SJSA1 (cell line): Measurements from ENCODE around the gene BCL7B. TPM values are rescaled to one million over a fixed set of nuclear protein-coding genes. Genes with fewer than 3 reads are reported as not detected.
"Not testable (repeated sequence)": the region's sequence is repeated elsewhere in the genome, so short reads cannot be mapped to it uniquely, and the experiment has no call there.

Experiments
- DNase-seq, 2 experiments: peaks; one replicate each; pipeline ENCODE4 v3.0.0-alpha.2; 2015 to 2020; ENCODE audit warnings: low spot score in 2 of 2, low read depth in 1 of 2
- H3K27ac ChIP-seq: fragments of 250-450 bp; sonication (Bioruptor Pico); 2 replicates; pipeline ENCODE4 v1.5.1; 2020; ENCODE audit warnings: mild to moderate bottlenecking, moderate library complexity
- H3K27me3 ChIP-seq: fragments of 250-450 bp; sonication (Bioruptor Pico); replicated peaks from 2 replicates; pipeline ENCODE4 v1.5.1; 2020; ENCODE audit warnings: mild to moderate bottlenecking, moderate library complexity
- H3K36me3 ChIP-seq: fragments of 250-450 bp; sonication (Bioruptor Pico); 2 replicates; pipeline ENCODE4 v1.5.1; 2020; ENCODE audit warnings: mild to moderate bottlenecking
- H3K4me1 ChIP-seq: fragments of 250-450 bp; sonication (Bioruptor Pico); replicated peaks from 2 replicates; pipeline ENCODE4 v1.6.1; 2021; ENCODE audit warnings: mild to moderate bottlenecking
- H3K4me3 ChIP-seq: fragments of 250-450 bp; sonication (Bioruptor Pico); 2 replicates; pipeline ENCODE4 v1.5.1; 2020; ENCODE audit warnings: mild to moderate bottlenecking
- H3K9me3 ChIP-seq: fragments of 250-450 bp; sonication (Bioruptor Pico); replicated peaks from 2 replicates; pipeline ENCODE4 v1.5.1; 2020; ENCODE audit warnings: mild to moderate bottlenecking
- total RNA-seq: library from RNA; depleted of rRNA; stranded (reverse); fragments of >200 nt; shearing (Covaris generic); gene quantifications from 2 replicates; pipeline ENCODE4 v1.2.3, GENCODE V29; 2014

Gene BCL7B
- total RNA-seq, 1 experiment from 2014 or later = 20.5 TPM

DNA sequence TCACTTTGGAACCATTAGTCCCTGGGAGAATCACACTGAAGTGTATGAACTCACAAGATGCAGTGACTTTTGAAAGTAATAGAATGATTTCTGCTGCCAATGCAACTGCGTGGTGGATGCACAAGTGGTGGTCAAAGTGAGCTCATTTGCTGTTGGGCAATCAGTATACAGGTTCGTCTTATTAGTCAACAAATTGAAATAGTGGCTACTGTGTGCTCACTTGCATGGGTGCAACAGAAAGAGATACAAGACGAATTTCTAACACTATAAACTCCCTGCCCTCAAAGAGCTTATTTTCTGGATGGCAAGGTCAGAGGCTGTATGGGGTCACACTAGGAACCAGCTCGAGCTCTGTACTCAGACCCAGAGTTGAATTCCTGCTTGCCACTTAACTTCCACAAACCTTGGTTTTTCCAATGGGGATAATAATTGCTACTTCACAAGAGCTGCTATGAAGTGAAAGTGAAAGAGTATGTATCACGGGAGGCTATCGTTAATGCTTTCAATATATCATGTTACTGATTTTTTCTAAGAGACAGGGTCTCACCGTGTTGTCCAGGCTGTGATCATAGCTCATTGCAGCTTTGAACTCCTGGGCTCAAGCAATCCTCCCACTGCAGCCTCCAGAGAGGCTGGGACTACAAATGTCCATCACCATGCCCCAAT is 8.3 kb upstream of the BCL7B start:
- Histone ChIP-seq H3K9me3 (0 out of 2 replicates have a peak, but pooled peaks cover 2% of the 10 kb centered on the region), H3K27me3 (no peaks in the 10 kb centered on the region), H3K36me3 (peaks cover 22% of the 10 kb centered on the region), H3K27ac (no peak overlapping the region), H3K4me3 (peak overlapping the region; percentile 19), H3K4me1 (peaks cover 29% of the 10 kb centered on the region)
- no peak for DNase-seq

DNA sequence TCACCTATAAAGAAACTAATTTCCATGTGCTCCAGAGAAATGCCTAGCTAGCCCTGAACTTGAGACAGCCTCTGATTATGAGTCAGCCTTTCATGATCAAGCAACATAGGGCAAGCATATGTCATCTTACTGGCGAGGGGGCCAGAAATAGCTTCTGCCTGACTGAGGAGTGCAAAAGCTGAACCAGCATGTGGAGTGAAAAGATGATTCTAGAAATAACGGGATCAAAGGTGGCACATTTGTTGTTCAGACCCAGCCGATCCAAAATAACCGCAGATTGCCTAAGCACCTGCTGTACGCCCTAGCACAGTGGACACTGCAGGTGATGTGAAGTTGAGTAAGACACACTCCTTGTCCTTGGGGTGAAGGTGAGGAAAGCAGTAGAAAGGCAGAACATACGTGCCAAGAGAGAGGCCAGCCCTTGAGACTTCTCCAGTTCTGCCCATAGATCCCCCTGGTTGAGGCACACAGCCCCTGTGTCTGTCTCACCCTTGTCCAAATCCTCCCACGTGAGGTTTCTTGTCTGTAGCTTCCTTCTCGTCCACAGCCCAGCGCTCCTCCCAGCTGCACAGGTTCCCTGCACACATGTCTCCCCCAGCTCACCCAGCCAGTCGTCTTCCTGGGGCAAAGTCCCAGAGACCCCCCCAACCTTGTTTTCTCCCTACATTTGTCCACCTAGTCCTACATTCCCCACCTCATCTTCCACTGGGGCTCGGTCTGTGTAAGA is 2.8 kb upstream of the BCL7B start:
- H3K27ac ChIP-seq = no peak overlapping the region

DNA sequence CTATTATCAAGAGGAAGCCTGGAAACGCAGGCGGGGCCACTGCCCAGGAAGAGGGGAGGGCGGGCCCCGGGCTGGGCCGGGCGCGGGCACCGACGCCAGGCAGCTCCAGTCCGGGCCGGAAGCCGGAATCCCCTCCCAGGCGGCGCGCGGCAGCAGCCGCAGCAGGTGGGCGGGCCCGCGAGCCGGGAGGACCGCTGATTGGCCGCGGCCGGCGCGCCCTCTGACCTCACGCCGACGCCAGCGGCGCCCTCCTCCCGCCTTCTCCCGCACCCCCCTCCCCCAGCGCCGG is 438 bp downstream of the BCL7B start:
- Histone ChIP-seq H3K4me3 (peak overlapping the region; percentile 97), H3K27me3 (no peaks in the 10 kb centered on the region), H3K36me3 (peaks cover 36% of the 10 kb centered on the region), H3K27ac (peak overlapping the region; percentile 98), H3K9me3 (no peaks in the 10 kb centered on the region), H3K4me1 (peaks cover 27% of the 10 kb centered on the region)
- DNase-seq = peak; percentile 92 to 94

More for the DNA sequence above, 2.8 kb upstream of the BCL7B start:
- Histone ChIP-seq H3K4me3 (no peak overlapping the region), H3K9me3 (no peaks in the 10 kb centered on the region), H3K27me3 (no peaks in the 10 kb centered on the region), H3K36me3 (peaks cover 10% of the 10 kb centered on the region), H3K4me1 (peaks cover 37% of the 10 kb centered on the region)
- DNase-seq = no peak

DNA sequence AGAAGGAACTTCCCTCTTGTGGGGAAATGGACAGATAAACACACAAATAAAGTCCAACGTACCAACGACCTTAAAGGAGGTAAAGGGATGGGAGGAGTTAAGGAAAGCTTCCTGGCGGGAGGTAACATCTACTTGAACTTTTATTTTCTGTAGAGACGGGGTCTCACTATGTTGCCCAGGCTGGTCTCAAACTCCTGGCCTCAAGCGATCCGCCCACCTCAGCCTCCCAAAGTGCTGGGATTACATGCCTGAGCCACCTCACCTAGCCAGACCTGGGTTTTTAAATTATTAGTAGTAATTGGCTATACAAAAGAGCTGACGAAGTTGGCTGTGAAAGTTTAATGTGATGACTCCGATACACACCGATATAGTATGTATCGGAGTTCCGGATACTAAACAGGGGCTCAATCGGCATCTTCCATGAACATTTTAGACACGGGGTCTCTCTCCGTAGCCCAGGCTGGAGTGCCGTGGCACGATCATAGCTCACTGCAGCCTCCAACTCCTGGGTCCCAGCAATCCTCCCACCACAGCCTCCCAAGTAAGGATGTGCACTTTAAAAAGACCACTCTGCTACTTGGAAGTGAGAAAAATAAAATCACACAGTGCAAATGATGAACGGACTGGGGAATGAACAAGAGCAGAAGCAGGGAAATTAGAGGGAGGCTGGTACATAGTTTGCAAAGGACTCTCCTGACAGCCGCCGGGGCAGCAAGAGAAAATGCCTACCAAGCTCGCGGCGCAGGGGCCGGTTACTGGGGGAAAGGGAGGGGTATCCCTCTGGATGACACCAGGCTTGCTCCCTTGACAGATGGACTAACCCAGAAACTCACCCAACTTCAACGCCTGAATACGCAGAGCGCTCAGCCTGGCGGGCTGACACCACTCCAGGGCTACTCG is 1.0 kb downstream of the BCL7B start:
- Histone ChIP-seq H3K27me3 (no peaks in the 10 kb centered on the region), H3K4me1 (peaks cover 27% of the 10 kb centered on the region), H3K27ac (no peak overlapping the region; the same call in 1 of the 2 replicates), H3K9me3 (no peaks in the 10 kb centered on the region), H3K4me3 (peak overlapping the region; percentile 97), H3K36me3 (peaks cover 41% of the 10 kb centered on the region)
- no peak for DNase-seq

DNA sequence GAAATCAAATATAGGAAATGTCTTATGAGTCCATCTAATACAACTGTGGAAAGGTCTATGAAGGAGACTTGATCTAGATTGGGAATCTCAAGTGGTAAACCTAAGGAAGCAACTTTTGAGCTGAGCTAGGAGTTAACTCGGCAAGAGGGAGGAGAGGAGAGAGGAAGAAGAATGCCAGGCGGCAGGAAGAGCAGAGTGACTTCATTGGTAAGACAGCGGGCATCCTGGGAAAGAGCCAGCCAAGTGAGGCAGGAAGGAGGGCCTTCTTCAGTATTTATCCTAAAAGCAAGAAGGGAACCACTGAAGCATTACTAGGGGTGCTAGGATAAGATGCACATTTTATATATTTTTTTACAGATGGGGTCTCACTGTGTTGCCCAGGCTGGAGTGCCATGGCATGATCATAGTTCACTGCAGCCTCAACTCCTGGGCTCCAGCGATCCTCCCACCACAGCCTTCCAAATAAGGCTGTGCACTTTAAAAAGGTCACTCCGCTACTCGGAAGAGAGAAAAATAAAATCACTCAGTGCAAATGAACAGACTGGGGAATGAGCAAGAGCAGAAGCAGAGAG is 2.0 kb downstream of the BCL7B start:
- Histone ChIP-seq H3K36me3 (peaks cover 51% of the 10 kb centered on the region), H3K4me1 (peaks cover 27% of the 10 kb centered on the region), H3K27me3 (no peaks in the 10 kb centered on the region), H3K4me3 (no peak overlapping the region; the same call in 1 of the 2 replicates), H3K27ac (no peak overlapping the region), H3K9me3 (no peaks in the 10 kb centered on the region)
- DNase-seq = no peak

- H3K4me3 ChIP-seq, H3K9me3 ChIP-seq, H3K27ac ChIP-seq, H3K4me1 ChIP-seq, DNase-seq, H3K27me3 ChIP-seq: not testable (repeated sequence)
- H3K36me3 ChIP-seq = peaks cover 87% of the 10 kb centered on the region
These were observed 7.4 kb downstream of the BCL7B start for GRCh38 chr7:73550093-73550492.

- H3K9me3 ChIP-seq = no peaks in the 10 kb centered on the region
- H3K27me3 ChIP-seq = no peaks in the 10 kb centered on the region
- no peak overlapping the region for H3K4me3 ChIP-seq
- no peak overlapping the region for H3K27ac ChIP-seq
- DNase-seq = no peak
- peaks cover 78% of the 10 kb centered on the region for H3K36me3 ChIP-seq
- H3K4me1 ChIP-seq = no peaks in the 10 kb centered on the region
These were observed 8.3 kb downstream of the BCL7B start for GRCh38 chr7:73549176-73549575.

DNA sequence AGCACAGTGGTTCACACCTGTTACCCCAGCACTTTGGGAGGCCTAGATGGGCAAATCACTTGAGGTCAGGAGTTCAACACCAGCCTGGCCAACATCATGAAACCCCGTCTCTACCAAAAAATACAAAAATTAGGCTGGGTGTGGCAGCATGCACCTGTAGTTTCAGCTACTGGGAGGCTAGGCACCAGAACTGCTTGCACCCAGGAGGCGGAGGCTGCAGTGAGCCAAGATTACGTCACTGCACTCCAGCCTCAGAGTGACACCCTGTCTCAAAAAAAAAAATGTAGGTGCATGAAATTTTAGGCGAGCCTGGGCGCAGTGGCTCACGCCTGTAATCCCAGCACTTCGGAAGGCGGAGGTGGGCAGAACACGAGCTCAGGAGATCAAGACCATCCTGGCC is 9.6 kb downstream of the BCL7B start:
- no peak for DNase-seq
- no peaks in the 10 kb centered on the region for H3K9me3 ChIP-seq
- H3K27me3 ChIP-seq = no peaks in the 10 kb centered on the region
- H3K4me1 ChIP-seq = no peaks in the 10 kb centered on the region
- no peak overlapping the region for H3K4me3 ChIP-seq
- H3K27ac ChIP-seq = no peak overlapping the region
- peaks cover 84% of the 10 kb centered on the region for H3K36me3 ChIP-seq

GRCh38 chr7:73544678-73545077 is 12.8 kb downstream of the BCL7B start:
- Histone ChIP-seq H3K27me3 (no peaks in the 10 kb centered on the region), H3K36me3 (peaks cover 76% of the 10 kb centered on the region), H3K4me1 (no peaks in the 10 kb centered on the region), H3K4me3 (no peak overlapping the region), H3K9me3 (no peaks in the 10 kb centered on the region), H3K27ac (no peak overlapping the region)
- no peak for DNase-seq

DNA sequence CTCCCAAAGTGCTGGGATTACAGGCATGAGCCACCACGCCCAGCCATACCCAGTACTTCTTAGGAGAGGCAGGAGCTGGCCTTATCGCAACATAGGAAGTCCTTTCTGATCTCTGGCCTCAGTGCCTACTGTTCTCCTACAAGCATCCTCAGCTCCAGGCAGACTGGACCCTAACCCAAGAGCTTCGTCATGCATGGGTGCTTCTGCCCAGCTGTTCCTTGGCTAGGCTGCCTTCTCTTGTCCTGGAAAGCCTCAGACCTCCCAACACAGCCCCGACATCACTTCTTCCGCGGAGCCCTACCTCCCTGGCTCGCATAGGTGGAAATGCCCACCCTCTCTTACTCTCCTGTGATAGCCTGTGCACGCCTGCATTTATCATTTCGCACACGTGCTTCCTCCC is 15.8 kb downstream of the BCL7B start:
- Histone ChIP-seq H3K4me1 (no peaks in the 10 kb centered on the region), H3K4me3 (no peak overlapping the region), H3K9me3 (no peaks in the 10 kb centered on the region), H3K27me3 (no peaks in the 10 kb centered on the region), H3K27ac (no peak overlapping the region), H3K36me3 (peaks cover 76% of the 10 kb centered on the region)
- DNase-seq = no peak

DNA sequence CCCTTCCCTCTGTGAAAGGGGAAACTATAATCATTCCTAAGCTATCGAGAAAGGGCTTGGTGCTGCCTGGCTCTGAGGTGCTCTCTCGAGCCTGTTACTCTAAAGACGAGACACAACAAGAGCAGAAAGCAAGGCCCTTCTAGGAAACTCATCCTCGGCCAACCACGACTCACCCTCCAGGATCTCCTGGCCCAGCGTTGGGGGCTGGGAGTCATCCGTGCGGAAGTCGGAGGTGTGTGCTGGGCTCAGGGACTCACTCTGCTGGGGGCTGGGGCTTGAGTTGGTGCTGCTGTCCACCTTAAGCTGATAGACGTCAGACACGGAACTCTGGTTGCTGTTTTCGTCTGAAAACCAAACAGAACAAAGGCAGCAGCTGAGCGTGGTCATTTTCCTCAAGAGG is 17.8 kb downstream of the BCL7B start:
- Histone ChIP-seq H3K27ac (no peak overlapping the region), H3K4me3 (no peak overlapping the region), H3K9me3 (no peaks in the 10 kb centered on the region), H3K36me3 (peaks cover 80% of the 10 kb centered on the region), H3K4me1 (no peaks in the 10 kb centered on the region), H3K27me3 (no peaks in the 10 kb centered on the region)
- DNase-seq = no peak

DNA sequence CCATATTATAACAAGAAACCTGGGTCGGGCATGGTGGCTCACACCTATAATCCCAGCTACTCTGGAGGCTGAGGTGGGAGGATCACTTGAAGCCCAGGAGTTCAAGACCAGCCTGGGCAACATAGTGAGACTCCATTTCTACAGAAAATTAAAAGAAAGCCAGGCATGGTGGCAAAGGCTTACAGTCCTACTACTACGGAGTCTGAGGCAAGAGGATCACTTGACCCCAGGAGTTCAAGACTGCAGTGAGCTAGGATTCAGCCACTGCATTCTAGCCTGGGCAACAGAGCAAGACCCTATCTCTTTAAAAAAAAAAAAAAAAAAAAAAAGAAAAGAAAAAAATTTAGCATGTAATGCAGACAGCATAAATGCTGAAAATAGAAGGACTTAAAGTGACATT is 19.0 kb downstream of the BCL7B start:
- H3K27ac ChIP-seq, H3K27me3 ChIP-seq, H3K4me3 ChIP-seq, DNase-seq, H3K9me3 ChIP-seq, H3K4me1 ChIP-seq: not testable (repeated sequence)
- peaks cover 76% of the 10 kb centered on the region for H3K36me3 ChIP-seq

DNA sequence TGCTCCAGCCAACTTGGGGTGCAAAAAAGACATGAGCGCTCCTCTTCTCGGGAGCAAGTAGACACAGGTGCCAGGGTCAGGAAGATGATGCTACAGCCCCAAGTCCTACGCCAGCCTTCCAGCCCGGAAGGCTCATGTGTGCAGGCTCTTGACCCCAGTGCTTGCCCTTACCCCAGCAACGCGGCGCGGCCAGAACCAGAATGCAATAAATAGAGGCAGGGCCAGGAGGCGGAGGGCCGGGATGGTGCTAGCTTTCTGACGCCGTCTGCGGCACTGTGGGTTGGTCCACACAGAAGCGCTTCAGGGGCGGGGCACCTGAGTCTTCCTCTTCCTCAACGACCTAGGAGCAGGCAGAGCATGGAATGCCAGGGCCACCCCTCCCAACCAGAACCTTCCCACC is 20.4 kb downstream of the BCL7B start:
- Histone ChIP-seq H3K36me3 (peaks cover 61% of the 10 kb centered on the region), H3K27ac (no peak overlapping the region), H3K9me3 (no peaks in the 10 kb centered on the region), H3K4me3 (no peak overlapping the region), H3K4me1 (no peaks in the 10 kb centered on the region), H3K27me3 (no peaks in the 10 kb centered on the region)
- no peak for DNase-seq

DNA sequence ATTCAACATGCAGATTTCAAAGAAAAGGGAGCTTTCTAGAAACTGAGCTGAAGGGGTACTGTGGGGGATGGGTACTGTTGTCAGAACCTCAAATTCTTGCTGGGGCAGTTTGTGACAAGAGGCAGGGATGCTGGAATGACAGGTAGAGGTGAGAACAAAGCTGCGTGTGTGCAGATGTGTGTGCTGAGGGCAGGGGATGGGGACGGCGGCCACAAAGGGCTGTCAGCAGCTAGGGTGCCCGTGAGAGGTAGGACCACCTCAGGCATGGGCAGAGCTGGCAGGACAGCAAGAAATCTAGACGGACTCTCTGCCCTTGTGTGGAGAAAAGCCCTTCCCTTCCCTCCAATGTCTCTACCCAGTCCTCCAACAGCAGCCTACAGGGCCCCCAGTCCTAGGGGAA is 21.0 kb downstream of the BCL7B start:
- Histone ChIP-seq H3K36me3 (peaks cover 55% of the 10 kb centered on the region), H3K27ac (no peak overlapping the region), H3K9me3 (no peaks in the 10 kb centered on the region), H3K27me3 (no peaks in the 10 kb centered on the region), H3K4me1 (no peaks in the 10 kb centered on the region), H3K4me3 (no peak overlapping the region)
- no peak for DNase-seq
